Ovary (tissue), 3 donors: ENCODE data around the gene FYN.

Experiments used
- POLR2A ChIP-seq: fragments of 450-650 bp; IDR thresholded peaks from one replicate; pipeline ENCODE4 v1.6.1; 2017; ENCODE audit warnings: antibody characterized with exemption, mild to moderate bottlenecking, moderate library complexity
- TF ChIP-seq, protein P1 (sequence below), 3 donors: fragments of 450-650 bp in 2 of 3; fragments of 200-600 bp in 1 of 3; IDR thresholded peaks; one replicate each; pipeline versions ENCODE4 v1.5.1 to v1.8.0; 2016 to 2022; ENCODE audit warnings: antibody characterized with exemption in 3 of 3, mild to moderate bottlenecking in 1 of 3
- donor health status: DM: no; HTN: no; CAD: no.

DNA sequence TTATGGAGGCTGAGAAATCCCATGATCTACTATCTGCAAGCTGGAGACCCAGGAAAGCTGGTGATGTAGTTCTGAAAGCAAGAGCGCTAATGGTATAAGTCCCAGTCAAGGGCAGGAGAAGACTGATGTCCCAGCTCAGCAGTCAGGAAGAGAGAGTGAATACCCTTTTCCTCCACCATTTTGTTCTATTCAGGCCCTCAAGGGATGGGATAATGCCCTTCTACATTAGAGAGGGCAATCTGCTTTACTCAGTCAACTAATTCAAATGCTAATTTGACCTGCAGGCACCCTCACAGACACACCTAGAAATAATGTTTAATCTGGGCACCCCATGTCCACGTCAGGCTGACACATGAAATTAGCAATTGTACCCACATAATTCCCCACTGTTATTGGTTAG, 10.8 kb upstream of the FYN start:
- TF ChIP-seq, protein P1, sequence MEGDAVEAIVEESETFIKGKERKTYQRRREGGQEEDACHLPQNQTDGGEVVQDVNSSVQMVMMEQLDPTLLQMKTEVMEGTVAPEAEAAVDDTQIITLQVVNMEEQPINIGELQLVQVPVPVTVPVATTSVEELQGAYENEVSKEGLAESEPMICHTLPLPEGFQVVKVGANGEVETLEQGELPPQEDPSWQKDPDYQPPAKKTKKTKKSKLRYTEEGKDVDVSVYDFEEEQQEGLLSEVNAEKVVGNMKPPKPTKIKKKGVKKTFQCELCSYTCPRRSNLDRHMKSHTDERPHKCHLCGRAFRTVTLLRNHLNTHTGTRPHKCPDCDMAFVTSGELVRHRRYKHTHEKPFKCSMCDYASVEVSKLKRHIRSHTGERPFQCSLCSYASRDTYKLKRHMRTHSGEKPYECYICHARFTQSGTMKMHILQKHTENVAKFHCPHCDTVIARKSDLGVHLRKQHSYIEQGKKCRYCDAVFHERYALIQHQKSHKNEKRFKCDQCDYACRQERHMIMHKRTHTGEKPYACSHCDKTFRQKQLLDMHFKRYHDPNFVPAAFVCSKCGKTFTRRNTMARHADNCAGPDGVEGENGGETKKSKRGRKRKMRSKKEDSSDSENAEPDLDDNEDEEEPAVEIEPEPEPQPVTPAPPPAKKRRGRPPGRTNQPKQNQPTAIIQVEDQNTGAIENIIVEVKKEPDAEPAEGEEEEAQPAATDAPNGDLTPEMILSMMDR (IDR thresholded peaks at IDR 0.05): no peak
- TF ChIP-seq POLR2A: no peak
